ENCODE measurements around the gene INTS1. TPM values are rescaled to one million over a fixed set of nuclear protein-coding genes. Genes with fewer than 3 reads are reported as not detected.

The INTS1 gene
- total RNA-seq, 4 donors from 2014 or later, result 45.9 to 70.6 (median 60.3) TPM

- intact Hi-C loops (cut with DNase I; ENCODE audit: low total_unique reads), result no loop called here
- TF ChIP-seq CTCF (IDR thresholded peaks at IDR 0.05) (no peak), POLR2A (IDR thresholded peaks at IDR 0.05) (no peak)
- no peak overlapping the region for H3K4me3 ChIP-seq (ENCODE audit: low read depth, poor library complexity, severe bottlenecking)
- peak; percentile 82 to 94 for DNase-seq (ENCODE audit: low spot score in 2 of 2)
- WGBS, 2 donors, result 32 to 46% methylated on average over 32 to 35 of the region's 35 CpGs
These were observed 8.8 kb upstream of the INTS1 start for GRCh38 chr7:1512781-1513656.

DNA sequence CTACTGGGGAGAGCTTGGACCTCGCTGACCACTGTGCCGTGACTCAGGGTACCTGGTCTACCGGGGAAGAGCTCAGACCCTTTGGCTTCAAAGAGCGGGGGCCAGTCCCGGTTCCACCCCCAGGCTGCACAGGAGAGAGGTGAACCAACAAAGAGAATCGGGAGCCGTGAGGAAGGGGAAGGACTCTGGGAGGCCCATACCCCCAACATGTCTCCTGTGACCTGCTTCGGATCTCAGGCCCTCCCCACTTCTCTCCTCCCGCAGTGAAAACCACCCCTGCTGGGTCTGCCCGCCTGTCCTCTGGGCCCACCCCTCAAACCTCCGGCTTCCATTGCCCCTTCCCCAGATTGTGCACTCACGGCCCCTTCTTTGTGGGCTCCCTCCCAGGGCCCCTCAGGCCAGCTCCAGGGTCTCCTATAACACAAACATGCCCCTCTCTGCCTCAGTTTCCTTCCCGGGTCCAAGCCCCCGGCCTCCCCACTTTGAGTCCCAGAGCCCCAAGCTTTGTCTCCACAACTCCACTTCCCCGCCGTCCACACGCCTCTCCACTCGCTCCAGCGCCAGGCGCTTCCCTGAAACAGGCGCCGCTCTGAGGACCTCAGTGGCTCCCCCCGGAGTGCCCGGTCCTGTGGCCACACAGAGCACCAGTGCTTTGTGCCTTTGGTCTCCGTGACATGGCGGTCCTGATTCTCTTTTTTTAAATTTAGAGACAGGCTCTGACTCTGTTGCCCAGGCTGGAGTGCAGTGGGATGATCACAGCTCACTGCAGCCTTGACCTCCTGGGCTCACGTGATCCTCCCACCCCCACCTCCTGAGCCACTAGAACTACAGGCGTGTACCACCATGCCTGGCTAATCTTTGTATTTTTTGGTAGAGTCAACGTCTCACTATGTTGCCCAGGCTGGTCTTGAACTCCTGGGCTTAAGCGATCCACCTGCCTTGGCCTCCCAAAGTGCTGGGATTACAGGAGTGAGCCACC lies 7.5 kb upstream of the INTS1 start:
- no peak for DNase-seq (ENCODE audit: low spot score in 2 of 2)
- 82 to 90% methylated on average over 30 of the region's 30 CpGs for WGBS, 2 donors
- no peak overlapping the region for H3K4me3 ChIP-seq (ENCODE audit: low read depth, poor library complexity, severe bottlenecking)
- TF ChIP-seq CTCF (IDR thresholded peaks at IDR 0.05) (no peak), POLR2A (IDR thresholded peaks at IDR 0.05) (no peak)
- intact Hi-C loops (cut with DNase I; ENCODE audit: low total_unique reads), result no loop called here

DNA sequence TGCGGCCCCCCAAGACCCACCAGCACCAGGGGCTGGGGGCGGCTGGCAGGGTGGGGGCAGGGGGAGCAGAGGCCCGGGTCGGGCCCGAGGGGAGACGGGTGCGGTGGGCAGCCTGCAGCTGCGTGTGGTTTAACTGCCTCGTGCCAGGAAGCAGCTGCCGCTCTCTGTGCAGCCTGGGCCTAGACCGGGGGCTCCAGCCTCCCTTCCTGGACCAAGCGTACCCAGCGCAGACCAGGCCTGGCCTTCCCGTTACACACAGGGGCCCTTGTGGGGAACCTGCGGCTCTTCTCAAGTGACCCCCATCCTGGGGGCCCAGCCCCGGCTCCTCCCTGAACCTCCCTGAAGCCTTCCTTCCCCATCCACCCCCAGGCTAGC lies 6.6 kb upstream of the INTS1 start:
- TF ChIP-seq POLR2A (IDR thresholded peaks at IDR 0.05) (no peak), CTCF (IDR thresholded peaks at IDR 0.05) (no peak)
- 85 to 91% methylated on average over 5 to 6 of the region's 16 CpGs for WGBS, 2 donors
- H3K4me3 ChIP-seq (ENCODE audit: low read depth, poor library complexity, severe bottlenecking), result no peak overlapping the region
- DNase-seq (ENCODE audit: low spot score in 2 of 2), result no peak
- intact Hi-C loops (cut with DNase I; ENCODE audit: low total_unique reads), result no loop called here

DNA sequence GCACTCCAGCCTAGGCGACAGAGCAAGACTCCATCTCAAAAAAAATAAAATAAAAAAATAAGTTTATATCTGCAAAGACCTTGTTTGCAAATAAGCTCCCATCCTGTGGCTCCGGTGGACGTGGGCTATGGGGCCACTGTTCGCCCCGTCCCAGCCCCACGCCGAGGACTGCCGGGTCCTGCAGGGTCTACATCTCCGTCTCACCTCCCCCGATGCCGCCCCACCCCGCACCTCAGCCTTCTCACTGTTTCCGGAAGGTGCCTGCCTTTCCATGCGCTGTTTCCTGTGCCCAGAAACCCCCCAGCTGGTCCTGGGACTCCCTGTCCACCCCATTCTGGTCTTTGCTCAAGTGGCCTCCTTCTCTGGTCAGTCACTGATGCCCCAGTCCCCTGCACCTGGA lies 5.0 kb upstream of the INTS1 start:
- TF ChIP-seq POLR2A (IDR thresholded peaks at IDR 0.05) (no peak), CTCF (IDR thresholded peaks at IDR 0.05) (no peak)
- intact Hi-C loops (cut with DNase I; ENCODE audit: low total_unique reads), result no loop called here
- no peak overlapping the region for H3K4me3 ChIP-seq (ENCODE audit: low read depth, poor library complexity, severe bottlenecking)
- no peak for DNase-seq (ENCODE audit: low spot score in 2 of 2)
- 88 to 94% methylated on average over 14 of the region's 14 CpGs for WGBS, 2 donors

DNA sequence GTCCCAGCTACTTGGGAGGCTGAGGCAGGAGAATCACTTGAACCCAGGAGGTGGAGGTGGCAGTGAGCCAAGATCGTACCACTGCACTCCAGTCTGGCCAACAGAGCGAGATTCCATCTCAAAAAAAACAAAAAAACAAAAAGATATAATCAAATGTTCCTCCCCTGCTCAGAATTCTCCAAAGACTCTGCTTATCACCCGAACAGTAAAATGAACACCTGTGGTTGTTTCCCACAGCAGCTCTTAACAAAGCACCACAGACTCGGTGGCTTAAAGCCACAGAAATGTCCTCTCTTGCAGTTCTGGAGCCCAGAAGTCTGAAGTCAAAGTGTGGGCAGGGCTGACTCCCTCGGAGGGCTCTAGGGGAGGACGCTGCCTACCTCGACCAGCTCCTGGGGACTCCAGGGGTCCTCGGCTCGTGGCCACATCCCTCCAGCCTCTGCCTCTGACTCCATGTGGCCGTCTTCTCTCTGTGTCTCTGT lies 4.1 kb upstream of the INTS1 start:
- DNase-seq (ENCODE audit: low spot score in 2 of 2), result no peak
- H3K4me3 ChIP-seq (ENCODE audit: low read depth, poor library complexity, severe bottlenecking), result no peak overlapping the region
- WGBS, 2 donors, result 67 to 78% methylated on average over 10 of the region's 10 CpGs
- intact Hi-C loops (cut with DNase I; ENCODE audit: low total_unique reads), result no loop called here
- TF ChIP-seq POLR2A (IDR thresholded peaks at IDR 0.05), result no peak
- TF ChIP-seq CTCF (IDR thresholded peaks at IDR 0.05), result no peak
